ENCODE measurements around the gene UGT1A7.

Gene UGT1A7

DNA sequence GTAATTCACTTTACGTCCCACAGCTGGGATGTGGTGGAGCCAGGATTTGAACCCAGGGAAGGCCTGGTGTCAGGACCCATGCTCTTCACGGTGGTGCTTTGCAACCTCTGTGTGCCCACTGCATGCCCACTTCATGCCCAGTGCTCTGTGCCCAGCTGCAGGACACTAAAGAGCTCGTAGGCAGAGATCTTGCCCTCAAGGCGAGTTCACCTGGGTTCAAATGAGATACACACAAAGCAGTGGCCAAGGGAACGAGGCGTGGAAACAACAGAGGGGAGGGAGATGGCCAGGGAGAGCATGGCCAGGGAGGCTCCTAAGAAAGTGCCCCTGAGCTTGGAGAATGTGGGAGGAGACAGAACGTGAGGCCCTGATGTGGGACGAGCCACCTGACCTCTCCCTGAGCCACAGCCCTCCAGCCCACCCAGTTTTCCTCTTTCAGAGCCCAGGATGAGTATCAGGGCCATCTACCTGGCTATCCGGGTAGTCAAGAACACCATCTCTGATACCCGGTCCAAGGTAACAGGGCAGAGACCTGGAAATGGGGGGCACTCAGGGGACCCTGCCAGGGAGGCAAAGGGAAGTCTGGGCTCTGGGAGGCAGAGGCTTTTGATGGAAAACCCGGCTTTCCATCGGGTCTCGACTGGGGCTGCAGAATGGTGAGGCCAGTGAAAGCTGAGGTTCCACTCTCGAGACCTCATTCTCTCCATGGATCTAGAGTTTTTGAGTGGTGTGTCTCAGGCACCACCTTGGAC lies 116.8 kb downstream of the UGT1A7 start:
- DNase-seq (ENCODE audit: low read depth in 3 of 3) = no peak

DNA sequence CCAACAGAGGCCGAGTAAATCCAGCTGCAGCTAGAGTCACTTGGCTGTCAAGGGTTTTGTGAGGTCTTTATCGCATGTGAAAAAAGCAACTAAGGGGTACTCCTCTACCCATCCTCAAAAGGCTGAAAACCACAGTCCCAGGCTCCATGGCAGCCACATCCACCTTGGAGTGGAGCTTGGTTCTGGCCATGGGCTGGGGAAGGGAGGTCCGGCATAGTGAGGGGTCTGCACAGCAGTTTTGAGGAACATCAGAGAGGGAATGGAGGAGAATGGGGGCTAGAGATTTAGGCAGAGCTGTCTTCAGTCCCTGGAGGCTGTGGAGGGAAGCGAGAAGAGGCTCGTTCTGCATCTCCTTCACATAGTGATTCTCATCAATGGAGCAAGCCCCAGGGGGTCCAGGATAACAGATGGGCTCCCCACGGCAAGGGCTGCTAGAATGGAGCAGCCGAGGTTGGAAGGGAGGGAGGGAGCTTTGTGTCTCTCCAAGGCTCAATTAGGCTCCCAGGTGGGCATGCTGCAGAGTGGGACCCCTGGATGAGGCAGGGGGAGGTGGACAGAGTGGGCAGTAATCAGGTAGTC lies 117.5 kb downstream of the UGT1A7 start:
- DNase-seq (ENCODE audit: low read depth in 3 of 3) = no peak

- DNase-seq (ENCODE audit: low read depth in 3 of 3) = no peak
Measured at GRCh38 chr2:233799716-233800115, 118.0 kb downstream of the UGT1A7 start.

DNA sequence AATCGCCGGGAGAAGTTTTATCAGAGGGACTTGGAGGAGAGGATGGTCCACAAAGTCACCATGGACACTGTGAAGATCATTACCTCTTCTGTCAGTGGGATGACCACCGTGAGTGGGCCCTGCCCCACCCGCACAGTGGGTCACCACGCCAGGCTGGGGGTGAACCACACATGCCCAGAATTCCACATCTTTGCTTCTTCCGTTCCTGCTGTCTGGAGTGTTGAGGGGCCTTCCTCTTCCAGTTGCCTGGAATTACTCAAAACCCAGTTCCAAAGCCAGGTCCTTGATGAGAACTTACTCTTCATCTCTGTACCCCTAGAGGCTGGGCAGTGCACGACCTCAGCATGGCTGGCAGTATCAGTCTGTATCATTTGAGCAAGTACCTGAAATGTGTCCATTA lies 118.5 kb downstream of the UGT1A7 start:
- DNase-seq (ENCODE audit: low read depth in 3 of 3) = no peak

DNA sequence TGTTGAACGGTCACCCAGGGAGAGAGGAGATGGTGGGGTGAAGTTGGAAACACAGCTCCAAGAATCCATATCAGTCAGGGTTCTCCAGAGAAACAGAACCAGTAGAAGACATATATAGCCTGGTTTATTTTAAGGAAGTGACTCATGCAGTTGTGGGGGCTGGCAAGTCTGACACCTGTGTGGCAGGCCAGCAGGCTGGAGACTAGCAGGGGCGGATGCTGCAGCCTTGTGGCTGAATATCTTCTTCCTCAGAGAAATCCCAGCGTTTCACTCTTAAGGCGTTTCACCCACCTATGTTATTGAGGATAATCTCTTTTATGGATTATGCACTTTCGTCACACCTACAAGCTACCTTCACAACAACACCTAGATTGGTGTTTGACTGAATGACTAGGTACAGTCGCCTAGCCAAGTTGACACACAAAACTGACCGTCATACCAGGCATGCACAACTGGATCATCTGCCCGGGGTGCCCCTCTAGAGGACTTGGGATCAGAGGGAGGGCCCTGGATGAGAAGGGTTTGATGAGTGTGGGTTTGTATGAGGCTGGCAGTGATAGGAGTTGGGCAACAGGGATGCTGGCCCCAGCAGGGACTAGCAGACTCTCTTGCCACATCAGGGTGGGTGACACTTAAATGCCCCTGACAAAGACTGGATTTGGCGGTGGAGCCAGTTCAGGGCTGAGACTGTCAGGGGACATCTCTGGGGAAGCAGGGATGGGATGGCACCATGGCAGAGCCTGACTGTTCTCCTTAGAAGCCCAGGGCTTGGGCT lies 119.8 kb downstream of the UGT1A7 start:
- DNase-seq (ENCODE audit: low read depth in 3 of 3) = no peak

DNA sequence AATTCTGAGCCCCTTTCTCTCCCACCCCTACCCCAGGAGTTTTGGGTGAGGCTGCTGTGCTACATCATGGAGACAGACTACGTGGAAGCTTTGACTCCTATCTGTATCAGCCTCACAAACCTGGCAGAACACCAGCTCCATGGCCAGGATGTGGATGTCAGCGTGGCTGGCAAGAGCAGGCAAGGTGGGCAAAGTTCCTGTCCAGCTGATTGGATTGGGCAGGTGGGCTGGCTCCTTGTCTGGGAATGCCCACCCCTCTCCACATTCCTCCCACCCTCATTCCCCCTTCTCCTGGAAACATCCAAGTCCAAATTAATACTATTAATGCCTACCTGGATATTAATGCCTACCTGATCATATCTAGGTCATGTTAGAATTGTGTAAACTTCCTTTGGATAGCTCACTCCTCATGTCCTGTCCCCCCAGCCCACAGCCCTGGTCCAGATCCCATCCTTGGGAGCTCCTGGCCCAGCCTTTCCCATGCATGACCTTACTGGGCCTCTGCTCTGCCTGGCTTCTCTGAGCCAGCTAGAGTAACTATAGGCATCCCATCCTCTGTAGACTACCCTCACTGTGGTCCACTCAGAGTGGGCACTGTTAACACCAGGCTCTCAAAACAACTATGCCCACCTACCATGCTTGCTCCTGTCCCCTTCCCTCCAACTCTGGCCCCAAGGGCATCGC lies 120.6 kb downstream of the UGT1A7 start:
- no peak for DNase-seq (ENCODE audit: low read depth in 3 of 3)

GRCh38 chr2:233803292-233803911 lies 121.7 kb downstream of the UGT1A7 start:
- no peak for DNase-seq (ENCODE audit: low read depth in 3 of 3)

GRCh38 chr2:233803994-233804393 lies 122.3 kb downstream of the UGT1A7 start:
- no peak for DNase-seq (ENCODE audit: low read depth in 3 of 3)

GRCh38 chr2:233807215-233807865 lies 125.6 kb downstream of the UGT1A7 start:
- DNase-seq (ENCODE audit: low read depth in 3 of 3) = no peak

DNA sequence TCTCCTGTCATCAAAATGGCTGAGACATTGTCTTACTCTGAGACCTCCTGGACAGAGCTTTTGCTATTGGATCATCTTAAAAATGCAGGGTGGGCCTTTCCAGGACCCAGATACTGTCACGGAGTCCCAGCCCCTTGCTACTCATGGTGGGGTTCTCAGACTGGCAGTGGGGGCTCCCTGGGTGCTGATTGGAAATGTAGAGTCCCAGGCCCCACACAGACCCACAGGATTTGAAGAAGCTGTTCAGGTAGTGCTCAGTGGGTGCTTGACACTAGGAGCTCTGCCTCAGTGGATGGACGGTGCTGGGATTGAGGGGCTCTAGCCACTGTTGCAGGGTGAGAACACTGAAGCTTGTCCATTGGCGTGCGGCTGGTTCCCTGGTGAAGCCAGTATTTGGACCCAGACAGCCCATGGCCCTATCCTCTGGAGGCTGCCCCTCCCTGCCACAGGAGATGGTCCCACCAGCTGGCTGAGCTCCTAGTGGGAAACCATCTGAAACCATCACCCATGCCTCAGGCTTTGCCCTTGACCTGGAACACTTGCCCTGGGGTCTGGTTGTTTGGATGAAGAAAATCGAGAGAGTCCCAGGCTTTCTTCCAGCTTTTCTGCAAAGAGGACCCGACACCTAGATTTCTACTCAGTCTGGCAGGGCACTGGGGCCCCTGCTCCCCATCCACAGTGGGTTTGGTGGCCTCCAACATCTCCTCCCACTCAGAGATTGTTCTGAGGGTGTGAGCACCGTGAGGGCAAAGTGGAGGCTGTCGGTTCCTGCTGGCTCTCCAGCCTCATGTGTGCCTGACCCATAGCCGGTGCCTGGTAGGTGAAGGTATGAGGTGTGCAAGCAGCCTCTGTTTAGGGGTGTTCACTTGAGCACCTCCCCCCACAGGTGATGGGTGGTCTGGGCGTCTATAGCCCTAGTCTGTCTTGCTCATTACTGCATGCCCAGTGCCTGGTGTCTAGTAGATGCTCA lies 126.5 kb downstream of the UGT1A7 start:
- DNase-seq (ENCODE audit: low read depth in 3 of 3) = no peak

DNA sequence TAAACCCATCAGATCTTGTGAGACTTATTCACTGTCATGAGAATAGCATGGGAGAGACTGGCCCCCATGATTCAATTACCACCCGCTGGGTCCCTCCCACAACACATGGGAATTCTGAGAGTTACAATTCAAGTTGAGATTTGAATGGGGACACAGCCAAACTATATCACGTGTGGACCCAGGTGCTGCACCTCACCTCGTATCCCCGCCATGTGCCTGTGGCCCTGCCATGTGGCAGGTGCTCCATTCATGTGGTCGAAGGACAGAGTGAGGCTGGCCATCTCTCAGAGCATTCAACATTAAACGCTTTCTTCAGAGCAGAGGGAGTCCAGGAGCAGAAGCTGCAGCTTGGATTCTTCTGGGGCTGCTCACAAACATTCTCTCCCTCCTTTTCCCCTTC lies 128.7 kb downstream of the UGT1A7 start:
- DNase-seq (ENCODE audit: low read depth in 3 of 3) = no peak

DNA sequence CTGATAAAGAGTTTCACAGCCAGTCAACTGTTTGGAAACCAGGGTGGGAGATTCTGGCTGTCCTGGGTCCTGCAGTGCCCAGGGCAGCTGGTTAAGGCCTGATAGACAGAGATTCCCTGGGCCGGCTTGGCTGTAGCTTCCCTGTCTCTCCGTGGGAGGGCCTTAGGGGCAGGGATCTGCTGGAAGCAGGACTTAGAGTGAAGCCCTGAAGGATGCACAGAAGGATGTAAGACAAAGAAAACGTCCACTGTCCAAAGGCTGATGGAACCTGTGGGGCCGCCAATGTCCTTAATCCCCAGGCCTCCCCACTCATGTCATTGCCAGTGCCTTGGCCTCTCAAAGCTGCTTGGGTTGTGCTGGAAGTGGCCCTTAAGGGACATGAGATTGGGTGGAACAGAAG lies 129.4 kb downstream of the UGT1A7 start:
- no peak for DNase-seq (ENCODE audit: low read depth in 3 of 3)

- DNase-seq (ENCODE audit: low read depth in 3 of 3) = no peak
Measured at GRCh38 chr2:233811732-233812131, 130.0 kb downstream of the UGT1A7 start.

DNA sequence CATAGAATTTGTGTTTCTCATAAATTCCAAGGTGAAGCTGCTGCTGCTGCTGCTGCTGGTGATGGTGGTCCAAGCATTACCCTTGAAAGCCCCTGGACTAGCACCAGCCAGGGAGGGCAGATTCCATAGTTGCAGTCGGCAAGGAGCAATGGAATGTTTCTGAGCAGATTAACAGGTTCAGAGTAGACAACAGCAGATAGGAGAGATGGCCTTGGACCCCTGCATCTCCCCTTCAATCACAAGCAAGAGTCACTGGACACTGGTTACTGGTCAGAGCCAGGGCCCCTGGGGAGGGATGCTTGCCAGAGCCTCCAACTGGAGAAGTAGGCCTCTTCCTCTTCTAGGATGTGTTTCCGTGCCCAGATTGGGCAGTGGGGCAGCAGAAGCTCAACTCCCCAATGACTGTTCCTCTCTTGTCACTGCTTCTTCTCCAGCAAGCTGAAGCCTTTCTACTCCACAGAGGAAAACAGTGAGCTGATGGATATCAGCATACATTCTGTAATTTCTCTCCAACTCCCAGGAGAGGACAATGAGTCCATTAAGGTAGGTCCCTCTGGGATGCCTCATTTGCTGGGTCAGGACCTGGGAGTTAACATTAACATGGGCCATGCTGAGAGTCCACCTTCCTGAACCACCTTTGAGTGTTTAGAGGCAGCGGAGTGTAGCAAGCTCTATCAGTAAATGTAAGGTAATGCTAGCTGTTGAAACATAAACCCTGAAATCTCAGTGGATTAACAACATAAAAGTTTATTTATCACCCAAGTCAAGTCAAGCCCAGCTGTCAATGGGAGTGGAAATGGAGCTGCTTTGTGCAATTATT lies 131.7 kb downstream of the UGT1A7 start:
- DNase-seq (ENCODE audit: low read depth in 3 of 3) = no peak

DNA sequence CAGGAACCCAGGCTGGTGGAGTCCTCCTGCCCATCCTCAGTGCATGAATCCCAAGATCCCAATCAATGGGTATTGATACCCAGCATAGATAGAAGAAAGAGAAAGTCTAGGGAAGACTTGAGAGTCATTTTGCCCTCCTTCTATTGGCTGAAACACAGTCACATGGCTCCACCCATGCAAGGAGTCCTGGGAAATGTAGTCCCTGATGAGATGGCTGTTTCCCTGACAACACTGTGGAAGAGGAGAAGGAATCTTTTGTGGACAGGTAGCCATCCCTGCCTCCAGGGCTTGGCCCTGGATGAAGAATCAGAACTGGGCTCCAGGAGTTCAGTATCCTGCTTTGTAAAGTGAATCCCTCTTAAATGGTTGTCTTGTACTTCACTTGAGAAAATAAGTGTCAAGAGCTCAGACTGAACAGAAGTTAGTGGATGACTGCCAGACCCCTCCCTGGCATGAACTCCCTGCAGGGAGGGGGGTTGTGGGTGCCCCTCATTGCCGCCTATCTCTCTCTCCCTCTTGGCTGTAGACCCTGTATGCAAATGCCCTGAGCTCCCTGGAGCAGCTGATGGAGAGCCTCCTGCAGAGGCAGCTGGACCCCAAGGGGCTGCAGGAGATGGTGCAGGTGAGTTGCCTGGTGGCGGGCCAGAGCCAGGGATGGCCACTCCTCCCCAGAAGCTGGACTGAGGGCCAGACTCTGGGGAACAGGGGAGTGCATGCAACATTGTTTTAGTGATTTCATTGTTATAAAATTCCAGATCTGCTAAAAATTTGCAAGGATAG lies 132.5 kb downstream of the UGT1A7 start:
- no peak for DNase-seq (ENCODE audit: low read depth in 3 of 3)

GRCh38 chr2:233815861-233816260 lies 134.2 kb downstream of the UGT1A7 start:
- no peak for DNase-seq (ENCODE audit: low read depth in 3 of 3)

- no peak for DNase-seq (ENCODE audit: low read depth in 3 of 3)
Measured at GRCh38 chr2:233816334-233816733, 134.6 kb downstream of the UGT1A7 start.

- no peak for DNase-seq (ENCODE audit: low read depth in 3 of 3)
Measured at GRCh38 chr2:233816771-233817170, 135.1 kb downstream of the UGT1A7 start.

All from stimulated activated CD4-positive, alpha-beta T cell treated with anti-CD3 and anti-CD28 coated beads, TNF-alpha, amount 100 ng/mL, for 24 hours (primary cell).